Mononuclear cell (primary cell): ENCODE results near the gene JAZF1. TPM values are rescaled to one million over a fixed set of nuclear protein-coding genes. Genes with fewer than 3 reads are reported as not detected.

Source experiments
- H3K27me3 ChIP-seq: 2 replicates; pipeline ENCODE4 v1.6.0; 2011; ENCODE audit warnings: low read length, control low read depth; ENCODE audit not compliant: insufficient read depth
- H3K4me1 ChIP-seq: 2 replicates; pipeline ENCODE4 v1.5.1; 2011; ENCODE audit warnings: mild to moderate bottlenecking, low read length, control low read depth; ENCODE audit not compliant: insufficient read depth
- H3K4me3 ChIP-seq: 2 replicates; pipeline ENCODE4 v1.5.1; 2011; ENCODE audit warnings: mild to moderate bottlenecking, low read length, moderate library complexity
- H3K9me3 ChIP-seq: 2 replicates; pipeline ENCODE4 v1.5.1; 2011; ENCODE audit warnings: low read depth, mild to moderate bottlenecking, control low read depth, low read length
- total RNA-seq: library from RNA; depleted of rRNA; stranded (reverse); fragments of >200 nt; gene quantifications from one replicate; pipeline ENCODE4 v1.2.3, GENCODE V29; 2012

Gene JAZF1
- total RNA-seq, 1 donor, result 16.5 TPM

- Histone ChIP-seq H3K4me1 (no peaks in the 10 kb centered on the region), H3K27me3 (no peaks in the 10 kb centered on the region), H3K4me3 (no peak overlapping the region), H3K9me3 (no peaks in the 10 kb centered on the region)
Observed at GRCh38 chr7:28013441-28013840, 167.2 kb downstream of the JAZF1 start.

GRCh38 chr7:28013019-28013418, 167.6 kb downstream of the JAZF1 start:
- H3K9me3 ChIP-seq, result no peaks in the 10 kb centered on the region
- H3K4me3 ChIP-seq, result no peak overlapping the region
- no peaks in the 10 kb centered on the region for H3K4me1 ChIP-seq
- no peaks in the 10 kb centered on the region for H3K27me3 ChIP-seq

- Histone ChIP-seq H3K4me1 (no peaks in the 10 kb centered on the region), H3K9me3 (no peaks in the 10 kb centered on the region), H3K4me3 (no peak overlapping the region), H3K27me3 (no peaks in the 10 kb centered on the region)
Observed at GRCh38 chr7:28008911-28009310, 171.7 kb downstream of the JAZF1 start.

GRCh38 chr7:28008171-28008570, 172.4 kb downstream of the JAZF1 start:
- H3K9me3 ChIP-seq, result no peaks in the 10 kb centered on the region
- H3K4me3 ChIP-seq, result no peak overlapping the region
- no peaks in the 10 kb centered on the region for H3K4me1 ChIP-seq
- H3K27me3 ChIP-seq, result no peaks in the 10 kb centered on the region

GRCh38 chr7:28006491-28006890, 174.1 kb downstream of the JAZF1 start:
- Histone ChIP-seq H3K4me1 (no peaks in the 10 kb centered on the region), H3K27me3 (no peaks in the 10 kb centered on the region), H3K9me3 (no peaks in the 10 kb centered on the region), H3K4me3 (no peak overlapping the region)

- no peak overlapping the region for H3K4me3 ChIP-seq
- H3K4me1 ChIP-seq, result no peaks in the 10 kb centered on the region
- H3K9me3 ChIP-seq, result no peaks in the 10 kb centered on the region
- no peaks in the 10 kb centered on the region for H3K27me3 ChIP-seq
Observed at GRCh38 chr7:28005847-28006231, 174.8 kb downstream of the JAZF1 start.

GRCh38 chr7:28005075-28005846, 175.3 kb downstream of the JAZF1 start:
- no peak overlapping the region for H3K4me3 ChIP-seq

GRCh38 chr7:28003408-28003807, 177.2 kb downstream of the JAZF1 start:
- Histone ChIP-seq H3K9me3 (no peaks in the 10 kb centered on the region), H3K4me1 (no peaks in the 10 kb centered on the region), H3K27me3 (no peaks in the 10 kb centered on the region), H3K4me3 (no peak overlapping the region)

More at GRCh38 chr7:28005075-28005846, 175.3 kb downstream of the JAZF1 start:
- no peaks in the 10 kb centered on the region for H3K27me3 ChIP-seq
- no peaks in the 10 kb centered on the region for H3K4me1 ChIP-seq
- H3K9me3 ChIP-seq, result no peaks in the 10 kb centered on the region

GRCh38 chr7:28002638-28003037, 178.0 kb downstream of the JAZF1 start:
- Histone ChIP-seq H3K4me1 (no peaks in the 10 kb centered on the region), H3K9me3 (no peaks in the 10 kb centered on the region), H3K27me3 (no peaks in the 10 kb centered on the region), H3K4me3 (no peak overlapping the region)

GRCh38 chr7:28001896-28002295, 178.7 kb downstream of the JAZF1 start:
- H3K4me3 ChIP-seq, result no peak overlapping the region
- H3K9me3 ChIP-seq, result no peaks in the 10 kb centered on the region
- H3K27me3 ChIP-seq, result no peaks in the 10 kb centered on the region
- H3K4me1 ChIP-seq, result no peaks in the 10 kb centered on the region

- no peaks in the 10 kb centered on the region for H3K27me3 ChIP-seq
- no peaks in the 10 kb centered on the region for H3K4me1 ChIP-seq
- no peaks in the 10 kb centered on the region for H3K9me3 ChIP-seq
- H3K4me3 ChIP-seq, result no peak overlapping the region
Observed at GRCh38 chr7:27999829-28000228, 180.8 kb downstream of the JAZF1 start.

- no peaks in the 10 kb centered on the region for H3K27me3 ChIP-seq
- no peaks in the 10 kb centered on the region for H3K4me1 ChIP-seq
- H3K9me3 ChIP-seq, result no peaks in the 10 kb centered on the region
- no peak overlapping the region for H3K4me3 ChIP-seq
Observed at GRCh38 chr7:27998382-27998781, 182.2 kb downstream of the JAZF1 start.

- H3K4me1 ChIP-seq, result no peaks in the 10 kb centered on the region
- no peak overlapping the region for H3K4me3 ChIP-seq
- no peaks in the 10 kb centered on the region for H3K27me3 ChIP-seq
- no peaks in the 10 kb centered on the region for H3K9me3 ChIP-seq
Observed at GRCh38 chr7:27997188-27997707, 183.3 kb downstream of the JAZF1 start.

- Histone ChIP-seq H3K27me3 (no peaks in the 10 kb centered on the region), H3K4me1 (no peaks in the 10 kb centered on the region), H3K4me3 (no peak overlapping the region), H3K9me3 (no peaks in the 10 kb centered on the region)
Observed at GRCh38 chr7:27996141-27996540, 184.5 kb downstream of the JAZF1 start.

GRCh38 chr7:27995228-27995627, 185.4 kb downstream of the JAZF1 start:
- H3K4me3 ChIP-seq, result no peak overlapping the region
- no peaks in the 10 kb centered on the region for H3K9me3 ChIP-seq
- no peaks in the 10 kb centered on the region for H3K27me3 ChIP-seq
- no peaks in the 10 kb centered on the region for H3K4me1 ChIP-seq

GRCh38 chr7:27994639-27995038, 186.0 kb downstream of the JAZF1 start:
- no peaks in the 10 kb centered on the region for H3K27me3 ChIP-seq
- no peaks in the 10 kb centered on the region for H3K4me1 ChIP-seq
- no peak overlapping the region for H3K4me3 ChIP-seq
- no peaks in the 10 kb centered on the region for H3K9me3 ChIP-seq
